ENCODE data around the gene REV1. TPM values are rescaled to one million over a fixed set of nuclear protein-coding genes. Genes with fewer than 3 reads are reported as not detected.

REV1 gene
- total and polyA plus RNA-seq, 2 of the 13 experiments (the other 11 are each of a cell fraction or from before 2014, with no cell fraction given): 49.1 to 71.8 TPM

GRCh38 chr2:99489761-99490622 lies at the start of gene REV1 (continued):
- peak; percentile 81 for TF ChIP-seq HNRNPLL (IDR thresholded peaks at IDR 0.05; ENCODE audit: low read depth, low read length, poor library complexity, severe bottlenecking)
- TF ChIP-seq ZNF3 (CRISPR knock-in tag; IDR thresholded peaks at IDR 0.05): 0 out of 2 replicates have a peak, but pooled peaks have one; percentile 41
- 0 out of 2 replicates have a peak, but pooled peaks have one; percentile 76 for TF ChIP-seq FIP1L1 (IDR thresholded peaks at IDR 0.05; ENCODE audit: borderline replicate concordance, insufficient read depth, low read depth, low read length)
- TF ChIP-seq FOXP1 (IDR thresholded peaks at IDR 0.05): no peak
- TF ChIP-seq FOXP1 (CRISPR knock-in tag; IDR thresholded peaks at IDR 0.05): 0 out of 2 replicates have a peak, but pooled peaks have one; percentile 28
- TF ChIP-seq NFIC (IDR thresholded peaks at IDR 0.05; ENCODE audit: low read length): no peak
- TF ChIP-seq RXRB (CRISPR knock-in tag; IDR thresholded peaks at IDR 0.05; ENCODE audit: borderline replicate concordance): no peak; the same call in none of the 2 replicates
- no peak for TF ChIP-seq HNRNPH1 (optimal IDR thresholded peaks at IDR 0.05; ENCODE audit: low read depth, low read length)
- peak; percentile 65; the same call in 1 of the 2 replicates for TF ChIP-seq ZNF430 (CRISPR knock-in tag; IDR thresholded peaks at IDR 0.05)
- no peak for TF ChIP-seq GPBP1L1 (CRISPR knock-in tag; IDR thresholded peaks at IDR 0.05)
- TF ChIP-seq ZFP90 (CRISPR knock-in tag; IDR thresholded peaks at IDR 0.05; ENCODE audit: borderline replicate concordance): peak; percentile 80; the same call in 1 of the 2 replicates
- TF ChIP-seq ZNF496 (CRISPR knock-in tag; IDR thresholded peaks at IDR 0.05; ENCODE audit: insufficient replicate concordance): no peak
- peak; percentile 7; the same call in 1 of the 2 replicates for TF ChIP-seq PRDM4 (CRISPR knock-in tag; IDR thresholded peaks at IDR 0.05; ENCODE audit: borderline replicate concordance)
- TF ChIP-seq ZNF672 (CRISPR knock-in tag; IDR thresholded peaks at IDR 0.05): 0 out of 2 replicates have a peak, but pooled peaks have one; percentile 37
- TF ChIP-seq SNAI1 (CRISPR knock-in tag; IDR thresholded peaks at IDR 0.05; ENCODE audit: borderline replicate concordance): no peak
- TF ChIP-seq SRSF4 (IDR thresholded peaks at IDR 0.05; ENCODE audit: low read depth, low read length, poor library complexity, severe bottlenecking): no peak
- TF ChIP-seq SMAD9 (CRISPR knock-in tag; IDR thresholded peaks at IDR 0.05): peak; percentile 46; the same call in 1 of the 2 replicates
- peak; percentile 74 for TF ChIP-seq ZNF589 (CRISPR knock-in tag; conservative IDR thresholded peaks at IDR 0.05)
- TF ChIP-seq PRDM15 (CRISPR knock-in tag; IDR thresholded peaks at IDR 0.05): no peak
- 0 out of 2 replicates have a peak, but pooled peaks have one; percentile 54 for TF ChIP-seq KLF15 (CRISPR knock-in tag; IDR thresholded peaks at IDR 0.05; ENCODE audit: borderline replicate concordance)
- no peak; the same call in 1 of the 2 replicates for TF ChIP-seq ZNF337 (CRISPR knock-in tag; IDR thresholded peaks at IDR 0.05; ENCODE audit: borderline replicate concordance, low read depth)
